Measurements from ENCODE around the gene MOB1A.
A peak's percentile ranks its signal among the peaks of the same experiment; 100 is the strongest.
"Not testable (repeated sequence)": the region's sequence is repeated elsewhere in the genome, so short reads cannot be mapped to it uniquely, and the experiment has no call there.

Gene MOB1A

GRCh38 chr2:74148457-74149246, 30.0 kb downstream of the MOB1A start:
- no peak for DNase-seq (ENCODE audit: low read depth in 2 of 2)

GRCh38 chr2:74147727-74148456, 30.8 kb downstream of the MOB1A start, which contains the start of gene BOLA3:
BOLA3 (minus strand) TSS chr2:74147912; CDS start chr2:74147874, 38 bp downstream.
- peak; percentile 63 to 67 for DNase-seq (ENCODE audit: low read depth in 2 of 2)

GRCh38 chr2:74146929-74147726, 31.6 kb downstream of the MOB1A start:
- no peak for DNase-seq (ENCODE audit: low read depth in 2 of 2)

- no peak for DNase-seq (ENCODE audit: low read depth in 2 of 2)
These were observed 36.3 kb downstream of the MOB1A start for GRCh38 chr2:74142340-74142739.

GRCh38 chr2:74138600-74139323, 39.9 kb downstream of the MOB1A start:
- DNase-seq (ENCODE audit: low read depth in 2 of 2): no peak

- no peak for DNase-seq (ENCODE audit: low read depth in 2 of 2)
These were observed 40.8 kb downstream of the MOB1A start for GRCh38 chr2:74137651-74138599.

- DNase-seq (ENCODE audit: low read depth in 2 of 2): no peak
These were observed 46.8 kb downstream of the MOB1A start for GRCh38 chr2:74131901-74132300.

GRCh38 chr2:74130211-74130995, 48.3 kb downstream of the MOB1A start:
- DNase-seq (ENCODE audit: low read depth in 2 of 2): no peak

- DNase-seq (ENCODE audit: low read depth in 2 of 2): no peak
These were observed 50.5 kb downstream of the MOB1A start for GRCh38 chr2:74128206-74128605.

- not testable (repeated sequence) for DNase-seq (ENCODE audit: low read depth in 2 of 2)
These were observed 54.7 kb downstream of the MOB1A start for GRCh38 chr2:74123955-74124354.

GRCh38 chr2:74121846-74122245, 56.8 kb downstream of the MOB1A start:
- not testable (repeated sequence) for DNase-seq (ENCODE audit: low read depth in 2 of 2)

GRCh38 chr2:74119912-74120825, 58.5 kb downstream of the MOB1A start:
- peak; percentile 57 to 77 for DNase-seq (ENCODE audit: low read depth in 2 of 2)

- DNase-seq (ENCODE audit: low read depth in 2 of 2): no peak
These were observed 59.3 kb downstream of the MOB1A start for GRCh38 chr2:74119339-74119738.

- no peak for DNase-seq (ENCODE audit: low read depth in 2 of 2)
These were observed 67.3 kb downstream of the MOB1A start for GRCh38 chr2:74111380-74111779.

- DNase-seq (ENCODE audit: low read depth in 2 of 2): no peak
These were observed 68.1 kb downstream of the MOB1A start for GRCh38 chr2:74110537-74110936.

- no peak for DNase-seq (ENCODE audit: low read depth in 2 of 2)
These were observed 69.1 kb downstream of the MOB1A start for GRCh38 chr2:74109551-74109950.

- DNase-seq (ENCODE audit: low read depth in 2 of 2): no peak
These were observed 71.6 kb downstream of the MOB1A start for GRCh38 chr2:74107071-74107470.

GRCh38 chr2:74105413-74105812, 73.3 kb downstream of the MOB1A start:
- DNase-seq (ENCODE audit: low read depth in 2 of 2): no peak
